Neuron (in vitro differentiated cells): ENCODE results near the gene KCNH4.
"Not testable (repeated sequence)": the region's sequence is repeated elsewhere in the genome, so short reads cannot be mapped to it uniquely, and the experiment has no call there.

ENCODE experiments used
- H2AFZ ChIP-seq: one replicate; pipeline ENCODE4 v1.6.1; 2013; ENCODE audit warnings: low read depth, mild to moderate bottlenecking, inconsistent platforms, low read length, moderate library complexity
- H3K27me3 ChIP-seq: one replicate; pipeline ENCODE4 v1.6.1; 2013; ENCODE audit warnings: low read length; ENCODE audit not compliant: insufficient read depth
- H3K36me3 ChIP-seq: one replicate; pipeline ENCODE4 v1.6.1; 2013; ENCODE audit warnings: low read length; ENCODE audit not compliant: insufficient read depth
- H3K4me1 ChIP-seq: one replicate; pipeline ENCODE4 v1.6.1; 2013; ENCODE audit warnings: low read length; ENCODE audit not compliant: insufficient read depth
- H3K4me3 ChIP-seq: 2 replicates; pipeline ENCODE4 v1.5.1; 2013; ENCODE audit warnings: mild to moderate bottlenecking, low read length, moderate library complexity
- H3K9me3 ChIP-seq: one replicate; pipeline ENCODE4 v1.6.1; 2013; ENCODE audit warnings: low read length

The KCNH4 gene

DNA sequence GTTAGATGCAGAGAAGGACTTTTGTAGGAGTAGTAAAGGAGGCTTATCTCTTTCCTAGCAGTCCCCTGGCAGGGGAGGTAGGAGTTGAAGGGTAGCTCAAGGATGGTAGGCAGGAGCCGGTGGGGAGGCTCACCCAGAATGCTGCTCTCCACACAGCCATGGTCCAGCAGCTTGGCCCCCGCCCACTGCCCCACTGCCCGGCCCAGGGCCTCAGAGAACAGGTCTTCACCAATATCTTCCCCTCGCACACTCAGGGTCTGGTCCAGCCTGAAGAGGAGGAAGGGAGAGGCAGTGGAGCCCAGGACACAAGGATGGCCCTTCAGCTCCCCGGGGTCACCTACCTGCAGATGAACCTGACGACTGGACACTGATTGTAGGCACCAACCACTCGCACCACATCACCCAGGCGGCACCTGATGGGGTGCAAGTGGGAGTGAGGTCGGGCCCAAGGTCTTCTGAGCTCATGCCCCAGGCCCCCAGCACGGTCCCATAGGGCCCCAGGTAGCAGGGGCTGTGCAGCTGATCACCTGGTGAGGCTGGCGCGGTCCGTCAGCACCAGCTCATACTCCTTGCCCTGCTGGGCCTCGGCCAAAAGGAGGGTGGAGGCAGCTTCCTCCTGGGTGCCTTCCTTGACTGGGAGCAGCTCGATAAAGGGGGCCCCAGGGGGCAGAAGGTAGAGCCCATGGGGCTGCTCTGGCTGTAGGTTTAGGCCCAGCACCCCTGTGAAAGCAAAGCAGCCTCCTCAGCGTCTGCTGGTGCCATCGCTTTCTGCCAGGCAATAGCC, 9.7 kb upstream of the KCNH4 start:
- Histone ChIP-seq H3K27me3 (no peaks in the 10 kb centered on the region), H3K9me3 (no peaks in the 10 kb centered on the region), H3K4me1 (peaks cover 13% of the 10 kb centered on the region), H3K36me3 (no peaks in the 10 kb centered on the region), H3K4me3 (no peak overlapping the region), H2AFZ (no peak overlapping the region)

DNA sequence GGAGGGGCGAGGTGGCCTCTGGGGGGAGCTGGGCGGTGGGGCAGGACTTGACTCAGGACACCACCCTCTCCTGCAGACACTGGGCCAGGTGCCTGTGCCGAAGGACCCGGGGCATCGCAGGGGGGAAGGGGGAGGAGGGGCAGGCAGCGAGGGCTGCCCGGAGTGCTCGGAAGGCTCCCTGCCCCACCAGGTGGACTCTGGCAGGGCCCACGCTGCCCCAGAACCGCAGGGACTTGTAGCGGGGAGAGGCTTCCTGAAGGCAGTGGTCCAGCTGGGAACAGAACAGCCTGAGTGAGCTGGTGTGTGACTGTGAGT, 8.7 kb upstream of the KCNH4 start:
- Histone ChIP-seq H3K4me1 (peaks cover 24% of the 10 kb centered on the region), H3K4me3 (no peak overlapping the region), H3K27me3 (no peaks in the 10 kb centered on the region), H3K9me3 (no peaks in the 10 kb centered on the region), H2AFZ (no peak overlapping the region), H3K36me3 (no peaks in the 10 kb centered on the region)

DNA sequence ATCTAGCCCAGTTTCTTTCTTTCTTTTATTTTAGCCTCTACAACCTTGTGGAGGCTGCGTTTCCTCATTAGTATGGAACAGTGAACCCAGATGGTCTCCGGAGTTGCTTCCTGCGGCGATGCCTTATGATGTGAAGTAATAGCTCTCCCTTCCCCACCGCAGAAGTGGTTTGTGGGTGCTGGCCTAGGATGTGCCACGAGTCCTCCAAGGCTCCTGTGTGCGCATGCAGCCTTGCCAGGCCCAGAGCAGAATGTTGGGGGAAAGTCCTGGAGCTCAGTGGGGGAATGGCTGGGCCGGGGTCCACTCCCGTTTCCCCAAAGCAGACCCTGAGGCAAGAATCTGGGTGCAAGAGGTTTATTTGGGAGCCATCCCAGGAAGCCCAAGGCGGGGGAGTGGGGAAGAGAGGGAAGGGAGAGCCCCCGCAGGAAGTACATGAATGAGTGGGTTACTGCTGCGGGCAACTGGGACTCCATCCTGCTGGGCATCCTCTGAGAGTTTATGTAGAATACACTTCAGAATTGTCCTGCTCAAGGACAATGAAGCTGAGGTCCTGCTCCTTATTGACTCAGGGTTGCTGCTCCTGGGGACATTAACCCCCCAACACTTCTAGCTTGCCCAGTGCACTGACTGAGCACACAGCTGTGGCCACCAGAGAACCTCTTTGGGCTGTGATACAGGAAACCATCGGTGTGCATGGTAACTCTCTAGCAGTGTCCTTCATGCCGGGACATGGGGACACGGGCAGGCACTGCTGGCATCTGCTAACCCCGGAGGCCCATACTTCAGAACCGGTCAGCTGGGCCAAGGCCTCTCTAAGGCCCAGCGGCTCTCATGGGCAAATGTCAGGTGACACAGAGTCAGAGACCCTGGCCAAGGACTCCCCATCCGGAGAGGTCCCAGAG, 8.1 kb upstream of the KCNH4 start:
- Histone ChIP-seq H3K36me3 (no peaks in the 10 kb centered on the region), H3K9me3 (no peaks in the 10 kb centered on the region), H3K27me3 (no peaks in the 10 kb centered on the region), H3K4me1 (peaks cover 25% of the 10 kb centered on the region), H3K4me3 (no peak overlapping the region), H2AFZ (no peak overlapping the region)

DNA sequence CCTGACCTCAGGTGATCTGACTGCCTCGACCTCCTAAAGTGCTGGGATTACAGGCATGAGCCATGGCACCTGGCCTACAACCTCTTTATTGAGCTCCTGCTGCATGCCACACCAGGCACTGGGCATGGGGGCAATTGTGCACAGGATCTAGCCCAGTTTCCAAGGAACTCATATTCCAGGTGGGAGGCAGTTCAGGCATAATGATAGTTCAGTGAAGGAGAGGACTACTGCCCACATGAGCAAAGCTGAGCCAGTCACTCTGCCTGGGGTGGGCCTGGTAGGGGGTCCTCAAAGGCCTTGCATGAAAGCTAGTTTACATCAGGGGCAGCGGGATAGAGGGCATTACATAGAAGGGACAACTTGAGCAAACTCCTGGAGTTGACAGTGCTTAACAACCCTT, 6.9 kb upstream of the KCNH4 start:
- no peaks in the 10 kb centered on the region for H3K27me3 ChIP-seq
- no peak overlapping the region for H3K4me3 ChIP-seq
- no peaks in the 10 kb centered on the region for H3K9me3 ChIP-seq
- no peaks in the 10 kb centered on the region for H3K36me3 ChIP-seq
- no peak overlapping the region for H2AFZ ChIP-seq
- H3K4me1 ChIP-seq: peaks cover 27% of the 10 kb centered on the region

DNA sequence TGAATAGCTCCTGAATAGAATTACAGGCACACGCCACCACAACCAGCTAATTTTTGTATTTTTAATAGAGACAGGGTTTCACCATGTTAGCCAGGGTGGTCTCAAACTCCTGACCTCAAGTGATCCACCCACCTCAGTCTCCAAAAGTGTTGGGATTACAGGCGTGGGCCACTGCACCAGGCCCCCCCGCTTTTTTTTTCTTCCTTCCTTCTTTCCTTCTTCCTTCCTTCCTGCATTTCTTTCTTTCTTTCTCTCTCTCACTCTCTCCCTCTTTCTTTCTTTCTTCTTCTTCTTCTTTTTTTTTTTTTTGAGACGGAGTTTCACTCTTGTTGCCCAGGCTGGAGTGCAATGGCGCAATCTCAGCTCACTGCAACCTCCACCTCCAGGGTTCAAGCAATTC, 5.2 kb upstream of the KCNH4 start:
- H3K4me3 ChIP-seq, H3K27me3 ChIP-seq, H3K9me3 ChIP-seq, H3K36me3 ChIP-seq: not testable (repeated sequence)
- Histone ChIP-seq H3K4me1 (peaks cover 27% of the 10 kb centered on the region), H2AFZ (peak overlapping the region; percentile 56)

DNA sequence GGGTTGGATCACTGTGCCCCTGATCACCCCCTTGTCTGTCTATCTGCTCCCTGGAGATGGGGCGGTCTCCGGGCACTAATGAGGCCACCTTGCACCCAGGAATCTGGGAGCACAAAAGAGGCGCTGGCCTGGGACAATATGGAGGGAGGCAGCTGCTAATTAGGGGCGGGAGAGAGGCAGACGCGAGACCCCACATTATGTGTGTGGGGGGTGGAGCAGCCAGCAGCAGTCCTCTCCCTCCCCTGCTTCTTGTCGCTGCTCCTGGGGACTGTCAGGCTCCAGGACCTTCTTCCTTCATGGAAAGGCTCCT, 4.6 kb upstream of the KCNH4 start:
- Histone ChIP-seq H3K36me3 (no peaks in the 10 kb centered on the region), H3K27me3 (peaks cover 15% of the 10 kb centered on the region), H3K9me3 (no peaks in the 10 kb centered on the region), H3K4me1 (peaks cover 34% of the 10 kb centered on the region), H3K4me3 (peak overlapping the region; percentile 28), H2AFZ (peak overlapping the region; percentile 56)

DNA sequence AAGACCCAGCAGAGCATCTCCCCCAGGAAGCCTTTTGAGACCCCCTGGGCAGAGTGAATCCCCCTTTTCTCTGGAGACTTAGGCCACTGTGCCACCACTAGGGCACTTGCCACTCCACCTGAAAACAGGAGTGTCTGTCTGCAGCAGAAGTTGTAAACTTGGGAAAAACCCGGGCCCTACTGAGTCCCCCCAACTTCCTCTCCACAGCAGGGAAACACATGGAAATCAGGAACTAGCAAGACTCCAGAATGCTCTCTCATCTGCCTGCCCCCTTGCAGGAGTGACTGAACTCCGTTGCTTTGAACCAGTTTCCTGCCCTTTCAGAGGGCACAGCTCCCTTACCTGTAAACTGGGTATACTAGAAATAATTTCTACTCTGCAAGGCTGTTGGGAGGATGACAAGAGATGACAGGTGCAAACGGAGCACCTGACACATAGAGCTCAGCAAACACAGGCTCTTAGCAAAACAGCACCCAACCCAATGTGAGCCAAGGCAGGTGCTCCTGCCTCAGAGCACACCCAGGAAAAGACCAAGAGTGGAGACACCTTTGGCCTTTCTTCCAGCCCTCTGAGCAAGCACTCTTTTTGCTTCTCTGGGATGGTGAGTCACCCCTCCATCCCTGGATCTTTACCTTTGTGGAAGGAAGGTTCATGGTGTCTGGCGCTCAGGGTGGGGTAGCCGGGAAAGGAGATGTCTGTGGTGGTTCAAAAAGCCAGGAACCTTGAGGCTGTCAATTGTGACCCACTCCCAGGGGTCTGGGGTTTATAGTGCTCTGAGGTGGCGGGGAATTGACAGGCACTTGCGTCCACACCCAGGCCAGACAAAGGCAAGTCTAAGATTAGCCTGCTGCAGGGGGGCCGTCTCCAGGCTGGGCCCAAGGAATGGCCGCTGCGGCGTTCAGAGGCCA, 4.0 kb upstream of the KCNH4 start, which contains the start of gene HCRT:
TSS of gene HCRT (minus strand) at position 740 of the 908 bp plus-strand sequence. CDS start at position 653, 87 bp downstream.
- Histone ChIP-seq H3K36me3 (no peaks in the 10 kb centered on the region), H3K4me1 (peaks cover 39% of the 10 kb centered on the region), H3K4me3 (peak within 1 kb of the TSS; percentile 28), H2AFZ (peak within 1 kb of the TSS; percentile 86), H3K27me3 (peaks cover 20% of the 10 kb centered on the region), H3K9me3 (no peaks in the 10 kb centered on the region)

DNA sequence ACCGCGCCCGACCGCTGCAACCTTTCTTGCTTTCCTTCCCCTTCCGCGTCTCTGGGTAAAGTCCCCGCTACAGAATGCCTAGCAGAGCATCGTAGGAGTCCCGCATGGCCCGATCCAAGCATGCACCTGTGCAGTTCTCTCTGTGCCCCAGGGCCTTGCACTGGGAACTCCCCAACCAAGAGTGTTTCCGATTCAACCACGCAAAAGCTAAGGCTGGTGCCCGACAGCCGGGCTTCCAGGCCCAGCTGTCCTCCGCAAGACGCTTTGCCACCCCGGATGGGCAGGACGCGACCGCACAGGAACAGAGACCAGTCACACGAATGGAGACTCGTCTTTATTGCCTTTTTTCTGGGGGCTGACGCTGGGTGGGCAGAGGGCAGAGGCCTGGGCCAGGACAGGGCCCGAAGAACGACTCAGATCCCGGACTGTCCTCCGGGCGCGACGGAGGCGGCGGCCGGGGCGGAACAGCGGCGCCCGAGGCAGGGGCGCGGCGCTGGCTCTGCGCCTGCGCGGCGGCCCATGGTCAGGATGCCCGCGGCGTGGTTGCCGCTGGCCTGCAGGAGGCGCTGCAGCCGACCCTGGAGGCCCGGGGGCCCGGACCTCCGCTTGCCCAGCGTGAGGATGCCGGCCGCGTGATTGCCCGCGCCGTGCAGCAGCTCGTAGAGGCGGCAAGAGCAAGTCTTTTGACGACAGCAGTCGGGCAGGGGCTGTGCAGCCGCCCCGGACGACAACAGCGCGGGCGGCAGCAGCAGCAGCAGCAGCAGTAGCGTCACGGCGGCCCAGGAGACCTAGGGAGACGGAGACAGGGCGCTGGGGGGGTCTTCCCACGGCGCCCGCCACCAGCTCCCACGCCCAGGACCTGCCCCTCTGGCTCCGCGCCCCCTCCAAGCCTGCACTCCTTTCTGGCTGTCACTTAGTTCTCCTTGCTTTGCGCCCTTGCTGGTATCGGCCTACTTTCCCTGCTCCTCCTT, 3.1 kb upstream of the KCNH4 start:
- H3K4me1 ChIP-seq: peaks cover 39% of the 10 kb centered on the region
- H3K27me3 ChIP-seq: peaks cover 27% of the 10 kb centered on the region
- H3K36me3 ChIP-seq: no peaks in the 10 kb centered on the region
- H2AFZ ChIP-seq: peak overlapping the region; percentile 86
- no peaks in the 10 kb centered on the region for H3K9me3 ChIP-seq
- H3K4me3 ChIP-seq: peak overlapping the region; percentile 60

DNA sequence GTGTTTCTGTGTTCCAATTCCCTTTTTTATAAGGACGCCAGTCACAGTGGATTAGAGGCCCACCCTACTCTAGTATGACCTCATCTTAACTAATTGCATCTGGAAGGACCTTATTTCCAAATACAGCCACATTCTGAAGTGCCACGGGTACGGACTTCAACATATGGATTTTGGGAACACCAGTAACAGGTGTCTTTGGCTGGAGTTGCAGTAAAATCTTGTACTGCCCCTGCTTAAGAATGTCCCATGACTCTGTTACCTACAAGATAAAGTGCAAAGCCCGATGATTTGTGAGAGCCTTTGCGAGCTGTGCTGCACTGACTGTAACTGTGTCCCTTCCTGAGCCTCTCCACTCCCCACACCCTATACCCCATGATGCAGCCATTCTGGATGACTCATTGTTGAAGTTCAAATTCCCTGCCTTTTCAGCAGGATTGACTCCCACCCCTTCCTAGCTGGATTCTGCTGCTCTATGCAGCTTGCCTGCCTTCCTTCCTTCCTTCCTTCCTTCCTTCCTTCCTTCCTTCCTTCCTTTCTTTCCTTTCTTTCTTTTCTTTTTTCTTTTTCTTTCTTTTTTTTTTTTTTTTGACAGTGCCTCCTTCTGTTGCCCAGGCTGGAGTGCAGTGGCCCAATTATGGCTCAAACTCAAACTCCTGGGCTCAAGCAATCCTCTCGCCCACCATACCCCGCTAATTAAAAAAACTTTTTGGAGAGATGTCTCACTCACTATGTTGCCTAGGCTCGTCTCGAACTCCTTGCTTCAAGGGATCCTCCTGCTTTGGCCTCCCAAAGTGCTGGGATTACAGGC, 2.2 kb upstream of the KCNH4 start:
- peak overlapping the region; percentile 86 for H2AFZ ChIP-seq
- peaks cover 39% of the 10 kb centered on the region for H3K4me1 ChIP-seq
- H3K9me3 ChIP-seq: no peaks in the 10 kb centered on the region
- peak overlapping the region; percentile 60 for H3K4me3 ChIP-seq
- H3K36me3 ChIP-seq: no peaks in the 10 kb centered on the region
- H3K27me3 ChIP-seq: peaks cover 27% of the 10 kb centered on the region

DNA sequence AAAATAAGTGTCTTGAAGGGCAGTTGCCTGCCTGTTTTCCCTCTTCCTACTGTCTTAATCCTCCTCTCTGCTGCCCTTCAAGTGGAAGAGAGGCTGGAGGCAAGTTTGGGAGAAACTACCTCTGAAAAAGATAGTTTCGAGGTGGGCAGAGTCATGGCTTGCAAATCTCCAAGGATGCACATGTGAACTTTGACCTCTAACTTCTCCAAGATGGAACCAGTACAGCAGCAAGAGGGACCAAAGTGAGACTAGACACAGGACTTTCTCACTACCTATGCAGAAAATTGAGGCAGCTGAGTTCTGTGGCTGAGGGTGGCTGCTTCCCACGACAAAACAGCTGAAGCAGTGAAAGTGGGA, 887 bp upstream of the KCNH4 start:
- Histone ChIP-seq H3K9me3 (no peaks in the 10 kb centered on the region), H3K27me3 (peaks cover 27% of the 10 kb centered on the region), H3K4me3 (no peak overlapping the region), H3K4me1 (peaks cover 39% of the 10 kb centered on the region), H2AFZ (no peak overlapping the region), H3K36me3 (no peaks in the 10 kb centered on the region)

DNA sequence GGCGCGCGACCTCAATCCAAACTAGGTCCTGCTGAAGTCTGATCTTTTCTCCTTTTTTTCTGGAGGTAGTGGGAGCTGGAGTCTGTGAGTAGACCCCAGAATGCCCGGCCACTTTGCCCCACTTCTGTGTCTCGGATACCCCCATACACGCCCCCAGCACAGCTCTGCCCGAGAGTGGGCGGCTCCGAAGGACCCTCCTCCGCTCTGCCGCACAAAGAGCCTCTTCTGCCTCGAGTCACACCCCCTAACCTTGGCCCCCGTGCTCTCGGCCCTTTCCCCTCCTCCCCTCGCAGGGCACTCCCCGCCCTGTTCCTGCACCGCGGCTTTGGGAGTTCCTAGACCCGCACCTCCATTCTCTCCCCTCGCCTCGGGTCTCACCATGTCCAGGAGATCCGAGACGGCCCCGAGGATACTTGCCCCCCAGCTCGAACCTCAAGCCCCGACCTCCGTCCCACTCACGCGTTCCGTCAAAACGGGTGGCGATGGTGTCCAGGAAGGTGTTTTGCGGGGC, 476 bp downstream of the KCNH4 start:
- peaks cover 27% of the 10 kb centered on the region for H3K27me3 ChIP-seq
- peak overlapping the region; percentile 27 for H3K4me3 ChIP-seq
- peak overlapping the region; percentile 15 for H2AFZ ChIP-seq
- no peaks in the 10 kb centered on the region for H3K9me3 ChIP-seq
- no peaks in the 10 kb centered on the region for H3K36me3 ChIP-seq
- H3K4me1 ChIP-seq: peaks cover 31% of the 10 kb centered on the region
